Cardiac fibroblast (primary cell): ENCODE measurements around the gene ATOH8.
A peak's percentile ranks its signal among the peaks of the same experiment; 100 is the strongest.

ENCODE experiments used
- DNase-seq, 2 donors: peaks; one replicate each; pipeline versions ENCODE4 v3.0.0 to v3.0.0-alpha.2; 2010; ENCODE audit warnings: low read depth in 2 of 2
- H3K4me3 ChIP-seq, 2 donors: replicated peaks in 1 of 2; 1 replicate in 1 of 2; 2 replicates in 1 of 2; pipeline ENCODE4 v1.5.1; 2011; ENCODE audit warnings: low read depth in 2 of 2, low read length in 2 of 2, mild to moderate bottlenecking in 2 of 2, moderate library complexity in 1 of 2
- CTCF ChIP-seq: IDR thresholded peaks from one replicate; pipeline ENCODE4 v1.5.1; 2011; ENCODE audit warnings: low read depth, mild to moderate bottlenecking, low read length, inconsistent platforms

ATOH8 gene

GRCh38 chr2:85747441-85747840 is 6.3 kb upstream of the ATOH8 start:
- H3K4me3 ChIP-seq, result no peak overlapping the region
- no peak for DNase-seq
- no peak for TF ChIP-seq CTCF

GRCh38 chr2:85748039-85748734 is 5.6 kb upstream of the ATOH8 start:
- no peak for DNase-seq

GRCh38 chr2:85748985-85749875 is 4.6 kb upstream of the ATOH8 start:
- no peak overlapping the region for H3K4me3 ChIP-seq
- no peak for TF ChIP-seq CTCF
- peak in 1 of 2 donors; percentile 76 for DNase-seq

More at GRCh38 chr2:85748039-85748734, 5.6 kb upstream of the ATOH8 start:
- H3K4me3 ChIP-seq, result no peak overlapping the region
- no peak for TF ChIP-seq CTCF

- H3K4me3 ChIP-seq, result no peak overlapping the region
- peak; percentile 74 to 75 for DNase-seq
Observed at GRCh38 chr2:85750587-85751575, 2.9 kb upstream of the ATOH8 start.

GRCh38 chr2:85751627-85752026 is 2.2 kb upstream of the ATOH8 start:
- no peak for TF ChIP-seq CTCF
- no peak overlapping the region for H3K4me3 ChIP-seq
- DNase-seq, result no peak

More at GRCh38 chr2:85750587-85751575, 2.9 kb upstream of the ATOH8 start:
- peak; percentile 89 for TF ChIP-seq CTCF

GRCh38 chr2:85753035-85753524 is 711 bp upstream of the ATOH8 start:
- DNase-seq, result no peak
- H3K4me3 ChIP-seq, result peak overlapping the region; percentile 70 to 94
- TF ChIP-seq CTCF, result no peak
